SK-N-SH (cell line): Measurements from ENCODE around the gene PRKACA. TPM values are rescaled to one million over a fixed set of nuclear protein-coding genes. Genes with fewer than 3 reads are reported as not detected.

ENCODE experiments used
- CTCF ChIA-PET: fragments of 300-600, 350-600 bp; formaldehyde crosslinking; extraction: SDS; loops from one replicate; lab custom pipeline; 2021; lab: Yijun Ruan, JAX
- POLR2A ChIA-PET: fragments of 350-600 bp; sonication (Branson Sonifier 250); formaldehyde crosslinking; extraction: SDS; loops from one replicate; lab custom pipeline; 2020; ENCODE audit warnings: antibody characterized with exemption, inconsistent platforms; lab: Yijun Ruan, JAX
- DNase-seq: peaks from one replicate; pipeline ENCODE4 v3.0.0; 2012
- H2AFZ ChIP-seq: fragments of 200-600 bp; sonication (generic); 2 replicates; pipeline ENCODE4 v1.8.1; 2016; ENCODE audit warnings: antibody characterized with exemption, mild to moderate bottlenecking, low read depth
- H3F3A ChIP-seq: fragments of 200-600 bp; sonication (generic); replicated peaks from 2 replicates; pipeline ENCODE3; 2016; ENCODE audit warnings: antibody characterized with exemption, mild to moderate bottlenecking; ENCODE audit not compliant: insufficient read depth
- H3K27ac ChIP-seq, 2 experiments: fragments of 200-500 bp in 1 of 2; fragments of 200-600 bp in 1 of 2; sonication (Bioruptor generic) in 1 of 2; sonication (generic), shearing (Covaris generic) in 1 of 2; 2 replicates each; pipeline versions ENCODE4 v1.5.1 to v1.6.1; 2014 to 2016; ENCODE audit warnings: low read depth in 2 of 2, inconsistent platforms in 1 of 2, low read length in 1 of 2, mild to moderate bottlenecking in 1 of 2, mixed read lengths in 1 of 2
- H3K27me3 ChIP-seq: fragments of 200-600 bp; sonication (generic), shearing (Covaris generic); 2 replicates; pipeline ENCODE4 v1.6.1; 2016; ENCODE audit warnings: mixed run types; ENCODE audit not compliant: insufficient read depth
- H3K36me3 ChIP-seq, 2 experiments: fragments of 200-500 bp in 1 of 2; fragments of 200-600 bp in 1 of 2; sonication (Bioruptor generic) in 1 of 2; sonication (generic) in 1 of 2; replicated peaks in 1 of 2; 2 replicates each; pipeline versions ENCODE3 to v1.5.1; 2014 to 2016; ENCODE audit warnings: low read length in 1 of 2, mild to moderate bottlenecking in 1 of 2; ENCODE audit not compliant: insufficient read depth in 2 of 2, control insufficient read depth in 1 of 2
- H3K4me1 ChIP-seq, 2 experiments: fragments of 200-500 bp in 1 of 2; fragments of 200-600 bp in 1 of 2; sonication (Bioruptor generic) in 1 of 2; sonication (generic), shearing (Covaris generic) in 1 of 2; 2 replicates each; pipeline versions ENCODE4 v1.5.1 to v1.6.1; 2014 to 2016; ENCODE audit warnings: low read depth in 1 of 2, low read length in 1 of 2, mixed run types in 1 of 2; ENCODE audit not compliant: insufficient read depth in 2 of 2, control insufficient read depth in 1 of 2
- H3K4me2 ChIP-seq: fragments of 200-600 bp; sonication (generic), shearing (Covaris generic); 2 replicates; pipeline ENCODE4 v1.6.1; 2017; ENCODE audit warnings: mixed run types
- H3K4me3 ChIP-seq, 2 experiments: fragments of 200-500 bp in 1 of 2; fragments of 200-600 bp in 1 of 2; sonication (Bioruptor generic) in 1 of 2; sonication (generic), shearing (Covaris generic) in 1 of 2; 2 replicates each; pipeline versions ENCODE4 v1.5.1 to v1.8.1; 2014 to 2016; ENCODE audit warnings: low read depth in 2 of 2, inconsistent platforms in 1 of 2, low read length in 1 of 2, mild to moderate bottlenecking in 1 of 2, mixed read lengths in 1 of 2, moderate library complexity in 1 of 2
- H3K79me2 ChIP-seq: fragments of 200-600 bp; sonication (generic); 2 replicates; pipeline ENCODE4 v1.8.1; 2017; ENCODE audit warnings: mild to moderate bottlenecking; ENCODE audit not compliant: insufficient read depth
- H3K9ac ChIP-seq: fragments of 200-600 bp; sonication (generic); 2 replicates; pipeline ENCODE4 v1.6.1; 2017; ENCODE audit warnings: mixed run types
- H3K9me2 ChIP-seq: fragments of 200-600 bp; sonication (generic); 2 replicates; pipeline ENCODE4 v1.6.1; 2017; ENCODE audit warnings: mixed run types
- H3K9me3 ChIP-seq: fragments of 200-600 bp; sonication (generic); 2 replicates; pipeline ENCODE4 v1.6.1; 2017; ENCODE audit warnings: mixed run types, mild to moderate bottlenecking, moderate library complexity
- H4K20me1 ChIP-seq: fragments of 200-600 bp; sonication (generic); 2 replicates; pipeline ENCODE4 v1.6.1; 2017; ENCODE audit warnings: mild to moderate bottlenecking, mixed run types; ENCODE audit not compliant: insufficient read depth
- ELF1 ChIP-seq: IDR thresholded peaks from 2 replicates; pipeline ENCODE4 v1.4.0; 2012
- EZH2phosphoT487 ChIP-seq: fragments of 200-600 bp; sonication (generic); IDR thresholded peaks from 2 replicates; pipeline ENCODE4 v1.6.1; 2017; ENCODE audit warnings: low read depth, mixed run types, mild to moderate bottlenecking, antibody characterized with exemption, moderate library complexity, borderline replicate concordance
- FOSL2 ChIP-seq: IDR thresholded peaks from 2 replicates; pipeline ENCODE4 v1.4.0; 2012; ENCODE audit warnings: low read depth, mild to moderate bottlenecking, moderate library complexity, borderline replicate concordance
- FOXM1 ChIP-seq: IDR thresholded peaks from 2 replicates; pipeline ENCODE4 v1.4.0; 2012; ENCODE audit warnings: low read depth, mild to moderate bottlenecking
- JUND ChIP-seq: IDR thresholded peaks from 2 replicates; pipeline ENCODE4 v1.4.0; 2012
- MEF2A ChIP-seq: IDR thresholded peaks from 2 replicates; pipeline ENCODE4 v1.4.0; 2012; ENCODE audit warnings: low read depth, borderline replicate concordance
- MXI1 ChIP-seq: IDR thresholded peaks from 2 replicates; pipeline ENCODE4 v1.6.1; 2012; ENCODE audit warnings: mild to moderate bottlenecking, low read depth, low read length, improper control_type of control experiment
- NRF1 ChIP-seq: IDR thresholded peaks from 2 replicates; pipeline ENCODE4 v1.6.1; 2012; ENCODE audit warnings: low read depth, mild to moderate bottlenecking, low read length
- REST ChIP-seq: IDR thresholded peaks from 2 replicates; pipeline ENCODE4 v1.6.1; 2012; ENCODE audit warnings: mild to moderate bottlenecking, low read depth, low read length, moderate library complexity
- RFX5 ChIP-seq: IDR thresholded peaks from 2 replicates; pipeline ENCODE4 v1.6.1; 2012; ENCODE audit warnings: mild to moderate bottlenecking, improper control_type of control experiment, low read length
- RXRA ChIP-seq: IDR thresholded peaks from 2 replicates; pipeline ENCODE4 v1.4.0; 2012; ENCODE audit warnings: low read depth, mild to moderate bottlenecking, borderline replicate concordance
- SIN3A ChIP-seq: IDR thresholded peaks from 2 replicates; pipeline ENCODE4 v1.6.1; 2012; ENCODE audit warnings: low read depth, mild to moderate bottlenecking, low read length, moderate library complexity, borderline replicate concordance
- TAF1 ChIP-seq: IDR thresholded peaks from 2 replicates; pipeline ENCODE4 v1.6.1; 2012; ENCODE audit warnings: low read depth, mild to moderate bottlenecking, low read length, moderate library complexity, borderline replicate concordance
- TCF12 ChIP-seq: IDR thresholded peaks from 2 replicates; pipeline ENCODE4 v1.4.0; 2012
- WGBS: methylation state at CpG from one replicate; pipeline ENCODE4 v1.1.6; 2017; ENCODE audit warnings: low lambda C conversion rate; 5-methylcytosine and 5-hydroxymethylcytosine counted together
- polyA plus RNA-seq, 3 experiments: library from polyadenylated mRNA; depleted of rRNA; stranded (reverse); fragments of >200 nt; gene quantifications; 2 replicates each; pipeline ENCODE4 v1.2.3, GENCODE V29; 2012
- TF ChIP-seq, protein P1 (sequence below): IDR thresholded peaks from 2 replicates; pipeline ENCODE4 v1.4.0; 2012; ENCODE audit warnings: low read depth
- TF ChIP-seq, protein P2 (sequence below): fragments of 150-350 bp; IDR thresholded peaks from 2 replicates; pipeline ENCODE4 v1.6.1; 2017; ENCODE audit warnings: antibody characterized with exemption, low read length, low read depth, borderline replicate concordance
- TF ChIP-seq, protein P3 (sequence below): IDR thresholded peaks from 2 replicates; pipeline ENCODE4 v1.4.0; 2012; ENCODE audit warnings: low read depth, borderline replicate concordance

Gene PRKACA
- polyA plus RNA-seq, 1 of the 3 experiments (the other 2 are of a cell fraction) = 48.4 TPM

DNA sequence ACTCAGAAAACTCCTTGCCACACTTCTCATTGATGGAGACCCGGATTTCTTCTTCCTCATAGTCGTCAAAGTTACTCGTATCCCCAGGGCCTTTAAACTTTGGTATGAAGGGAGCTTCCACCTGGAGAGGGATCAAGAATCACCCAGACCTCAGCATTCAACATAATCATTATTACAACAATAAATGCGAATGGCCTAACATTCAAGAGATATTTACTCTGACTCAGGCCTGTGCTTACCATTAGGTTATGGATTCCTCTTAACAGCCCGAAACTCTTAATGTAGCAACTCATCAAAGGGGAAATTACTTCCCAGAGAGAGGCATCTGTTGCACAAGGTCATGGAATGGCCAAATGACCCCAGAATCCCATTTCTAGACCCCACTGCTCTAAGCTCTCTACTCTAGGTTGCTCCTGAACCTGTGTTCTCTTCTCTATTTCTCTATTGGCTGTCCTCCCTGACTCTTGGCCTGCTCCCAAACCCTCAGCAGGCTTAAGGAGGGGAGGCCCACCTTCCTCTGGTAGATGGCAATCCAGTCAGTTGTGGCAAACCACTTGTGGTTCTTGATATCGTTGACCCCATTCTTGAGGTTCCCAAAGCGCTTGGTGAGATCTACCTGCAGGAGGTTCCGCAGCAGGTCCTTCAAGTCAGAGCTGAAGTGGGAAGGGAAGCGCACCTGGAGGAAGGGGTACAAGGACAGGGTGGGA lies 24.3 kb downstream of the PRKACA start:
- H3K9me2 ChIP-seq = no peaks in the 10 kb centered on the region
- H3K9me3 ChIP-seq = peaks cover 8% of the 10 kb centered on the region; the same call in 1 of the 2 replicates
- POLR2A ChIA-PET = no interaction called here
- peaks cover 4% of the 10 kb centered on the region; the same call in 1 of the 2 replicates for H4K20me1 ChIP-seq
- no peaks in the 10 kb centered on the region; the same call in 1 of the 2 replicates for H3K79me2 ChIP-seq
- TF ChIP-seq MXI1 (no peak), RFX5 (no peak), FOSL2 (no peak), FOXM1 (no peak), TCF12 (no peak), SIN3A (no peak), TAF1 (no peak), MEF2A (no peak), RXRA (no peak), NRF1 (no peak), JUND (no peak), EZH2phosphoT487 (no peak), REST (no peak), ELF1 (no peak)
- TF ChIP-seq, protein P1, sequence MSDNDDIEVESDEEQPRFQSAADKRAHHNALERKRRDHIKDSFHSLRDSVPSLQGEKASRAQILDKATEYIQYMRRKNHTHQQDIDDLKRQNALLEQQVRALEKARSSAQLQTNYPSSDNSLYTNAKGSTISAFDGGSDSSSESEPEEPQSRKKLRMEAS = no peak
- TF ChIP-seq, protein P2, sequence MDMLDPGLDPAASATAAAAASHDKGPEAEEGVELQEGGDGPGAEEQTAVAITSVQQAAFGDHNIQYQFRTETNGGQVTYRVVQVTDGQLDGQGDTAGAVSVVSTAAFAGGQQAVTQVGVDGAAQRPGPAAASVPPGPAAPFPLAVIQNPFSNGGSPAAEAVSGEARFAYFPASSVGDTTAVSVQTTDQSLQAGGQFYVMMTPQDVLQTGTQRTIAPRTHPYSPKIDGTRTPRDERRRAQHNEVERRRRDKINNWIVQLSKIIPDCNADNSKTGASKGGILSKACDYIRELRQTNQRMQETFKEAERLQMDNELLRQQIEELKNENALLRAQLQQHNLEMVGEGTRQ = no peak
- TF ChIP-seq, protein P3, sequence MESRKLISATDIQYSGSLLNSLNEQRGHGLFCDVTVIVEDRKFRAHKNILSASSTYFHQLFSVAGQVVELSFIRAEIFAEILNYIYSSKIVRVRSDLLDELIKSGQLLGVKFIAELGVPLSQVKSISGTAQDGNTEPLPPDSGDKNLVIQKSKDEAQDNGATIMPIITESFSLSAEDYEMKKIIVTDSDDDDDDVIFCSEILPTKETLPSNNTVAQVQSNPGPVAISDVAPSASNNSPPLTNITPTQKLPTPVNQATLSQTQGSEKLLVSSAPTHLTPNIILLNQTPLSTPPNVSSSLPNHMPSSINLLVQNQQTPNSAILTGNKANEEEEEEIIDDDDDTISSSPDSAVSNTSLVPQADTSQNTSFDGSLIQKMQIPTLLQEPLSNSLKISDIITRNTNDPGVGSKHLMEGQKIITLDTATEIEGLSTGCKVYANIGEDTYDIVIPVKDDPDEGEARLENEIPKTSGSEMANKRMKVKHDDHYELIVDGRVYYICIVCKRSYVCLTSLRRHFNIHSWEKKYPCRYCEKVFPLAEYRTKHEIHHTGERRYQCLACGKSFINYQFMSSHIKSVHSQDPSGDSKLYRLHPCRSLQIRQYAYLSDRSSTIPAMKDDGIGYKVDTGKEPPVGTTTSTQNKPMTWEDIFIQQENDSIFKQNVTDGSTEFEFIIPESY = no peak
- H3K27ac ChIP-seq = no peak overlapping the region
- no peaks in the 10 kb centered on the region for H3K27me3 ChIP-seq
- H3K36me3 ChIP-seq = peaks cover 9 to 14% of the 10 kb centered on the region in 2 experiments
- no peak overlapping the region; a peak in 1 of 4 replicates for H3K4me3 ChIP-seq
- no peak overlapping the region for H3K9ac ChIP-seq
- H3K4me2 ChIP-seq = no peak overlapping the region
- peaks cover 0 to 10% of the 10 kb centered on the region in 2 experiments; a peak in 1 of 4 replicates for H3K4me1 ChIP-seq
- H3F3A ChIP-seq = peaks cover 9% of the 10 kb centered on the region
- no peak overlapping the region for H2AFZ ChIP-seq
- CTCF ChIA-PET = interaction anchor here (1.0 to 1.5 kb wide), 5 partner anchors 19 to 255 kb away, joined by 3 read pairs; partner anchors contain the start of gene ASF1B
- WGBS = 94% methylated on average over 9 of the region's 9 CpGs
- no peak for DNase-seq
